Ureter (tissue), 1 donor: ENCODE data around the gene CDKN1C. TPM values are rescaled to one million over a fixed set of nuclear protein-coding genes. Genes with fewer than 3 reads are reported as not detected.

Source experiments
- DNase-seq: peaks from one replicate; pipeline ENCODE4 v3.0.0-alpha.2; 2020; ENCODE audit warnings: low spot score
- total RNA-seq: library from RNA; stranded (reverse); gene quantifications from one replicate; pipeline ENCODE4 v1.2.4, GENCODE V29; 2023
- donor health status: DM: yes; HTN: yes; CAD: no.

CDKN1C gene
- total RNA-seq, 1 donor from 2014 or later, result 21.5 TPM

DNA sequence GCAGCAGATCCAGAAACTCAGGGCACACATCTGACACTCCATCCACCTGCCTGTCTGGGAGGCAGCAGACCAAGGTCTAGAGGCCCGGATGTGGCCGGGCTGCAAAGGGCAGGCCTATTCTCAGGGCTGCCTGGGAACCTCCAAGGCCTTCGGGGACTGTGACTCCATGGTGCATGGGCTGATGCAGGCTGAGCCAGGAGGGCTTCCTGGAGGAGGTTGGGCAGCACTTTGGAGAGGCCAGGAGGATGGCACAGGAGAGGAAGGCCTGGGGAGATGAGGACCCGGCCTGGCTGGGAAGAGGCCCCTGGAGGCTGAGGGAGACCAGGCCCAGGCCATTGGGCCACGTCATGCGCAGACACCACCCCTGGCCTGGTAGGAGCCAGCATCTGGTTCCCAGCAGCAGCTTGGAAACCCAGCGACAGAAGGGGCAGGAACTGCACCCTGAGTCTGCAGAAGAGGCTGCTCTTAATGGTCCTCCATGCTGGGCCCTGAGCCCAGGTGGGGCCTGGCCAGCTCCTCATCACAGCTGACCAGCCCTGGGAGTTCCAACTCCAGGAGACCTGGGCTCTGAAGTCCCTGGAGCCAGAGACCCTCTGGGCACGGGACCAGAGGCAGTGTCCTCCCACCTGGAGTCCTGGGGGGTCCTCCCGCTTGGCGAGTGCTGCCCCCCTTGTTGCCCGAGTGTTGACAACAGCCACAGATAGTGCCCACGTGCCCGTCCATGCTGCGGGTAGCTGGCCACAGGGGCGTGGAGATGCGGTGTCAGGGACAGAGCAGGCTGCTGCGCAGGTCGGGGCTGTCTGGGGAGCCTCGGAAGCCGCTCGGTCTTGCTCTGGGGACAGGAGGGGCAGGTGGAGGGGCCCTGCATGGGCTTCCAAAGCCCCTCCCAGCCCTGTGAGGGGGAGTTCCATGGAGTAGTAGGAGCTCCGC is 38.1 kb upstream of the CDKN1C start:
- no peak for DNase-seq

DNA sequence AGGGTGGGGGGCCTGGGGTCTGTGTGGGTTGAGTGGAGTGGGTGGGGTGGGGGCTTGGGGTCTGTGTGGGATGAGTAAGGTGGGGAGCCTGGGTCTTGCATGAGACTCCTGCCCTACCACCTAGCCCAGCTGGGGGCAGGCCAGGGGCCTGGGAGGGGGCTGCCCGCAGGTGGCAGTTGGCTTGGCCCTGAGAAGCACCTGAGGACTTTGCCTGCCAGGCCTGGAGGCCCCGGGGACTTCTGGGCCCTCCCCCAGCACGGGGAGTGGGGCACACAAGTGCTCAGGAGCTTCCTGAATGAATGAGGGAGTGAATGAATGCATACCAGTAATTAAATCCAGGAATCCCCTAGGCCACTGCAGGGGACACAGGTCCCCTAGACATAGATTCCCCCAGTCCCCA is 37.1 kb upstream of the CDKN1C start:
- no peak for DNase-seq

DNA sequence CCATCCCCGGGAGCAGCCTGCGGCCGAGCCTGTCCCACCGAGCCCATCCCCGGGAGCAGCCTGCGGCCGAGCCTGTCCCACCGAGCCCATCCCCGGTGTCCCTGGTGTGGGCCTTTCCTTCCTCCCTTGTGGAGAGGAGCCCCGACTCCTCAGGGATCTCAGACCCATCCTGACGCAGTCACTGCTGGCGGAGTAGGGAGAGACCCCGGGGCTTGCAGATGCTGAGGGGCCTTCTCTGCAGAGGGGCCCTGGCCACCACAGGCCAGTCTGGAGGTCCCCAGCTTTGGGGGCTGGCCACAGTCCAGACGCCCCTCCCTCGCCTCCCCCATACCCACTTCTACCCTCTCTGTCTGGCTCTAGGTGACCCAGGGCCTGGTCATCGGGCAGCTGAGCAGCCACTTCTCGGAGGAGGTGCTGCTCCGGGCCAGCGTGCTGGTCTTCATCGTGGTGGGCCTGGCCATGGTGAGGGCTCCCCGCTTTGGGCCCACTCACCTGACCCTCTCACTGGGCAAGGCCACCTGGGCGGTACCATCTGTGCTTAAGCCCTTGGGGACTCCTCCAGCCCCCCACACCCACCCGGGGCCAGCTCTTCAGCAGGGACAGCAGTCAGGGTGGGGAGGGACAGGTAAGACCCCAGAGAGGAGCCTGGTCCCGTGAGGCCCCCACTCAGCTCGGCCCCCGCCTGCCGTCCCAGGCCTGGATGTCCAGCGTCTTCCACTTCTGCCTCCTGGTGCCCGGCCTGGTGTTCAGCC is 36.3 kb upstream of the CDKN1C start:
- no peak for DNase-seq

DNA sequence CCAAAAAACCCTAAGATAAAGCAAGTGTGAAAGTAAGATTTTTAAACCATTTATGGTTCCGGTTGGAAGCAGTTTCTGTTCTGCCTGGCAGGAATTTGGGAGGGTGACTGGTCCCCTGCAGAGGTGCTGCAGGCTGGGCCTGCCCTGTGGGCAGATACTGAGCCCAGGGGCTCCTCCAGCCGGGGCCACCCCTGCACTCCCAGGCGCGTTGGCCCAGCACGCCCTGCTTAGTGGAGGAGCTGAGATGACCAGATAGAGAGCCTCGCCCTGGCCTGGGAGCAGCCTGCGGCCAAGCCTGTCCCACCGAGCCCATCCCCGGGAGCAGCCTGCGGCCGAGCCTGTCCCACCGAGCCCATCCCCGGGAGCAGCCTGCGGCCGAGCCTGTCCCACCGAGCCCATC is 35.7 kb upstream of the CDKN1C start:
- DNase-seq, result no peak

DNA sequence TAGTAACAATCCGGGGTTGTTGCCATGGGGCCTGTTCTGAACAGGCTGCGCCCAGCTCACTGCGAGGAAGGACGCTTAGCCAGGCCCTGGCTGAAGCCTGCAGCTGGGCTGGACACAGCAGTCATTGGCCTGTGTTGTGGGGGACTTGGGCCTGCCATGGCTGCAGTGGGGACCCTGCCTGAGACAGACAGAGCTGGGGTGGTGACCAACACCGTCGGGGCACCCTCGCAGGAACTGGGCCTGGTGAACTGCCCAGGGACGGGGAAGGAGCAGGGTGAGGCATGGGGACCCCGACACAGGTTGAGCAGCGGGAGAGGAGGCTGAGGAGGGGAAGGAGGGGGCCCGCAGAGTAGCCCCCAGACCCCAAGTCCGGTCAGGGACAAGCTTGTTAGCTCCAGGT is 34.8 kb upstream of the CDKN1C start:
- no peak for DNase-seq

DNA sequence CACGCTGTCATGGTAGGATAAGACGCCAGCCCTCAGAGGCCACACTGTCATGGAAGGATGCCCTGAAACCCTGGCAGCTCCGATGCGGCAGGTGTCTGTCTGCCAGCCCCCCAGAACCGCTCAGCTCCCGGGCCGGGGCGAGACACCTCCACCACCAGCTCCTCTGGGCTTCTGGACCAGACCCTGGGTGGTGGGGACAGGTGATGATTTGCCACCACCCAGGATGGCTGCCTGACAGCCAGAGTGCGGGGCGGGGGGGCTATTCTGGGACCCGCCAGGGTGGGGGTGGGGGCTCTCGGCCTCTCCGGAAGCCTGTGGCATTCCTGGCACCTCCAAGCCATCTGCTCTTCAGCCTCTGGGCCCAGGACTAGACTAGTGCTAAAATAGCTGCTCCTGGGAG is 34.3 kb upstream of the CDKN1C start:
- DNase-seq, result no peak

DNA sequence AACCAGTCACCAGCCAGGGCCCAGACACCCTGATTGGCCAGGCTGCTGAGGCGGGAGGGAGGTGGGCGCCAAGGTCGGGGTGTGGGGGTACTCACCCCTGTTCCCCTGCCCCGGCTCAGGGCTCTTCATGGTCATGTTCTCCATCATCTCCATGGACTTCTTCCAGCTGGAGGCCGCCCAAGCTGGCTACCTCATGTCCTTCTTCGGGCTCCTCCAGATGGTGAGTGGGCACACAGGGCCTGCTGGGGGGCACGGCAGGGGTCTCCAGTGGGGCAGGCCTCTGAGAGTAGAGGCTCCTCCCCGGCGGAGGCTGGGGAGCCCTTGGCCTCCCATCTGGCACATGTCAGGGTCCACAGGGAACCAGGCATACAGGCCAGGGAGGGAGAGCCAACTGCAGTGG is 33.6 kb upstream of the CDKN1C start:
- no peak for DNase-seq

DNA sequence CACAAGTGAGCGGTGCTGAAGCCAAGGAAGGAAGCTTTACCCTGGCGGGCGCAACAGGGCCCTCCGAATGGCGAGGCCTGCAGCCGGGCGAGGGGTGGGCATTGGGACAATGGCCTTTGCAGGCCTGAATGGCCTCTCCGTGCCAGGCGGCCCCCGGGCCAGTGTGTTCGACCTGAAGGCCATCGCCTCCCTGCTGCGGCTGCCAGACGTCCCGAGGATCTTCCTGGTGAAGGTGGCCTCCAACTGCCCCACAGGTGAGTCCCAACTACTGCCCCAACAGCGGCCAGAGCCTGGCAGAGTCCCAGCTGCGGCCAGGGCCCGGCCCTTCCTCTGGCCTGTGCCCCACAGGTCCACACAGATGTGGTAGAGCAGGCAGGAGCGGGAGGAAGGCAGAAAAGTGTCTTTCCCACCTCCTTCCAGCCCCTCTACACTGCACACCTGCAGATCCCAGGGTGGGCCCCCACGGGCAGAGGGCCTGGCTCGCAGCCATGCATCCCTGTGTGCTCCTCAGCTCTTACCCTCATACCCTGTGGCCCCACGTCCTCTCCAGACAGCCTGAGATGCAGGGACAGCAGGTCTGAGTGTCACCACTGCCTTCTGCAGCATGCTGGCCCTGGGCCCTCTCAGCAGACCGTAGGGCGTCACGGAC is 32.4 kb upstream of the CDKN1C start:
- no peak for DNase-seq

DNA sequence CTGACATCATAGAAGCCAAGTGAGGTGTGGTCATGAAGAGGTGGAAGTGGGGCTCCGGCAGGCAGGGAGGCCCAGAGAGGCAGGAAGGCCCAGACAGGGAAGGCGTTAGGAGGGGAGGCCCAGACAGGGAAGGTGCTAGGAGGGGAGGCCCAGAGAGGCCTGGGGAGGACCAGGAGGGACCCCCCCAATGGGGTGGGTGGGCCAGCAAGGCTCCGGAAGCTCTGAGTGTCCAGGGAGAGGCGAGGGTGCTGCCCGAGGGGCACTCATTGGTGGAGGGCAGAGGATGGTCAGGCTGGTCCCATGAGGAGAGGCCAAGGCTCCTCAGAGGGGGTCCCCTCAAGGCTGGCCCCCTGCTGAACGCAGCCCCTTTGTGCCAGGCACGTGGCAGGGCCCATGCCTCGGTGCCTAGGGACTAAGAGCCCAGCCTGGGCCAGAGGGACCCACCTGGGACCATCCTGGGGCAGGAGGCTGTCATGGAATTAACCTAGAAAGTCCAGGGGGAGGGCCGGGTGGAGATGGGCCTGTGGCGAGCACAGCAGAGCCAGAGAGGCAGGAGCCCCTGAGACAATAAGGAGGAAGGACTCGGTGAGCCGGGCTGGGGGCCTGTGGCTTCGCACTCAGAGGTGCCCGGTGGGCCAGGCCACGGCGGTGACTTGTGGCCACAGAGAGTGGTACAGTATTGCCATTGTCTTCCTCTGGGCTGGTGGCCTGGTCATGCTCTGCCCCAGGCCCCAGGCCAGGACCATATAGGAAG is 31.5 kb upstream of the CDKN1C start:
- no peak for DNase-seq

DNA sequence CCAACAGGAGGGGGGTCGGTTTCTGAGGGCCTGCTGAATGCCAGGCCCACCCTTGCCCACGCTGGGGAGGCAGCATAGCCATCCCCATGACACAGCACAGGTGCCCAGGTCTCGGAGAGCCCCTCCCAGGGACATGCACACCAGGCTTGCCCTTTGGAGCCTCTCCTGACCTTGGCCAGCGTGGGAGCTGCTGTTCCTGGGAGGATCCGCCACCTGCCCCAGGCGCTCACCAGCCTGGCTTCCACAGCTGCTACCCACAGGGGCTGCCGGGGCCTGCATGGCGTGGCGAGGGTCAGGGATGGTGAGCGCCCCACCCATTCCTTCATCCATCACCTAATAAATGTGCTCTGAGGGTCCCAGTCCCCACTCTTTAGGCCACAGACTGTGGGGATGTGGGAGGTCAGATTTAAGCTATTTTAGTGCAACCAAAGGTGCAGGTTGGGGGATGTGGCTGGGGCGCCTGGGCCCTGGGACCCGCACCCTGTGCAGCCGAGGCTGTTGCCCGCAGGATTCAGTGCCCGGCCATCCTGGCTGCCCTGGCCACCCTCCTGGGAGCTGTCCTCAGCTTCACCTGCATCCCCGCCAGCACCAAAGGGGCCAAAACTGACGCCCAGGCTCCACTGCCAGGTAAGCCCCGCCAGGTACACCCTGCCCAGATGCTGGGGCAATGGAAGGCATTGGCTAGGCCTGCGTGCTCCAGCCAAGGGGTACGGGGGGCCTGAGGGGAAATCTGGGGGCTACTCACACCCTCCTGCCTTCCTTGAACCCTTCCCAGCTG is 30.7 kb upstream of the CDKN1C start:
- no peak for DNase-seq

DNA sequence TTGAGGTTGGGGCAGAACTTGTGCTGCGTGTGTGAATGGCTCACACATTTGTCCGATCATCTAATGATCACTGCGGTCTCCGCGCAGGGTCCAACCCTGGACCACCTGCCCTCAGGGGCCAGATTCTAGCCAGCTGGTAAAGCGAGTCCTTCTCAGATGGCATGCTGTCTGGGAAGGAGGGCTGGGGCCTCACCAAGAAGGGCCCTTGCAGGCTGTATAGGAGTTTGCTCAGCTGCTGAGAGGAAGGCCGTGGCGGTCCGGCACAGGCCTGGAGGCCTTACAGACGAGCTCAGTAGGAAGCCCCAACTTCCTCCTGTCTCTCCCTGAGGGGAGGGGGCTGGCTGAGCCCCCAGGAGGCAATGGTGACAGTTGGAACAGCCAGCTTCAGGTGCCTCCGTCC is 29.9 kb upstream of the CDKN1C start:
- DNase-seq, result no peak

DNA sequence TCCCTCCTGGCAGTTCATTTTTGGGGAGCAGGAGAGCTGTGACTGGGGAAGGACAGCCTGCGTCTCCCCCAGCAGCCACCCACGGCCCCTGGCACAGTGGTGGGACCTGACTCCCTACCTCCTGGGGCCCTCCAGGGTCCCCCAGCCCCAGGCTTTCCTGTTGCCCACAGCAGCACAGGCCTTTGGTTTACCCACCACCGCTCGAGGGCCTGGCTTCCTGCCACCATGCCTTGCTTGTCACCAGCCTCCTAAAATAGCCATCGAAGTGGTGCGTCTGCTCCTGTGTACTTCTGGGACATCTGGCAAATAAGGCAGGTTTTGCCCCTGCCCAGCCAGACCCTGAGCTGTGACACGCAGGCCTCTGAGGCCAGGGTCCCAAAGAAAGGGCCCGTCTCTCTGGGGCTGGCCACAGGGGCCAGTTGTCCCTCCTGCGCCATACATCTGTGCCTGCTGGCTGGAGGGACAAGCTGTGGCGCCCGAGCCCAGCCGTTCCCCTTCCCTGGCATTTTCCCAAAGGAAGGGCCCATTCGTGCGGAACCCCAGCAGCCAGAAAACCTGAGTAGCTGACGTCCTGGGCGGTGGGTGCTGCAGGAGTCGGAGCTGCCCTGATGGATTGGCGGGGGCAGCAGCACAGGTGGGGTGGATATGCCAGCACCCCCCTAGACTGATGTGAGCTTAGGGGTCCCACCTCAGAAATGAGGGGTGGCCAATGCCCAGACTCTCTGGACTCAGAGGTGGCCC is 29.1 kb upstream of the CDKN1C start:
- no peak for DNase-seq

DNA sequence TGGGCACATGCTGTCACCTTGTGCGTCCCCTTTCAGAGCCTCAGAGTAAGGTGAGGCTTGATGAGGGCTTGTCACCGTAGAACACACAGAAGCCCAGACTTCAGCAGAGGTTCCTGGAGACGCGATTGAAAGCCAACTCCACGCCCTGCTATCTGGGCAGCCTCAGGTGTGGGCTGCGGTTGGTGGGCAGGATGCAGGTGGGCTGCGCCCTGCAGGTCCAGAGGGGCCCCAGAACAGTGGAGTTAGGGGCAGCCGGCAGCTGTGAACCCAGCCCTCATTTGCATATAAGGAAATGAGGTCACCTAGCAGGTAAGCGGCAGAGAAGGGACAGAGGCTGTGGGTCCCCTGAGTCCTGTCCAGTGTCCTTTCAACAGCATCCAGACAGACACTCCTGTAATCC is 28.2 kb upstream of the CDKN1C start:
- DNase-seq, result no peak

DNA sequence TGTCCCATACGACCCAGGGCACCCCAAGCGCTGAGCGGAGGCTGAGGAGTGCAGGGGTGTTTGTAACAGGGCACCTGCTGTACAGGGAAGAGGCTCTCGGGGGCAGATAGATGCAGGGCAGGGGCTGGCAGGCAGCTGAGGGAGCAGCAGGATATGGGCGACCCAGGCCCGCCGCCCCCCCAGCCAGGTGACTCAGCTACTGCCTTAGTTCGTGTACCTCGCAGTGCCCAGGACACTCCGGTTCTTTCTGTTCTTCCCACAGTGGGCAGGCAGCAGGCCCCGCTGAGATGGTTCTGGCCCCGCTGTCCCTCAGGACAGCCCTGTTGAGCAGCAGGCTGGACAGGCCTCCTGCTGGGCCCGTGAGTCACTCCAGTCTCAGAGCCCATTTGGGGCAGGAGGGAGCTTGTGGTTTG is 27.4 kb upstream of the CDKN1C start:
- DNase-seq, result no peak

DNA sequence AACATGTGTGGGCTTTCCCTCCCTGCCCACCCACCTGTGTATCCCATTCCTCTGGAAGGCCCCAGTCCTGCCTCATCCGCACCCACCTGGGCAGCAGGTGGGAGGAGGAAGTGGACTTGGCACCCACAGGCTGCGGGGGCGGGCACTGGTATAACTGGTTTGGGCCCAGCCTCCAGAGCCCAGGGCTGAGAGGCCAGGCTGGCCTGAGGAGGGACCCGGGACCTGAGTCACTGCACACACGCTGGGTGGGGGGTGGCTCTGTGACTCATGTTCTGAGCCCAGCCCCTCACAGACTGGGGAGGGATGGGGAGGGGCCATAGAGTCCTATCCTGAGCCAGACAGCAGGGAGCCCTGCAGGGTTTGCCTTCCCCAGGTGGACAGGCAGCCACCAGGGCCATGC is 26.9 kb upstream of the CDKN1C start:
- DNase-seq, result peak; percentile 94

DNA sequence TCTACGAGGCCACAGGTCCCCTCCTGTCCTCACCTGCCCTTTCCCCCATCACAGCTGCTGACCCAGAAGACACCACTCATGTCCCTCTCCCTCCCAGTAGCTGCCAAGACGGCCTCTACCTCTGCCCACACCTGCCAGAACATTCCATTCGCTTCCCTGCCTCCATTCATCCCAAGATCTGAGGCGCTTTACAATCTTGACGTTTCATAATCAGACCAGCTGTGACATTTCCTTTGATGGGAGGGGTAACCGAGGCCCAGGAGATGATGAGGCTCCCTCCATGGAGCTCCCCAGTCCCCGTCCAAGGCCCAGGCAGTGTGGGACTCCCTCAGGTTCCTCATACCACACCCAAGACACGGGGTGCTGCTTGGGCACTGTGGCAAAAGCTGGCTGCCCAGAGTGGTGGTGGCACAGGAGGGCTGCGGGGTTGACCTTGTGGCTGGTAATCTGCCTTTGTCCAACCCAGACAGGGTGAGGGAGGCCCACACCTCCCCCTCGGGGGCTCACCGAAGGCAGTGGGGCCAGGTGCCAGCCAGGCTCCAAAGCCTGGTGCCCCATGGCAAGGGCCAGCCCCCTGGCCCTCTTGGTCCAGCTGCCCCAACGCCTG is 26.3 kb upstream of the CDKN1C start:
- no peak for DNase-seq

DNA sequence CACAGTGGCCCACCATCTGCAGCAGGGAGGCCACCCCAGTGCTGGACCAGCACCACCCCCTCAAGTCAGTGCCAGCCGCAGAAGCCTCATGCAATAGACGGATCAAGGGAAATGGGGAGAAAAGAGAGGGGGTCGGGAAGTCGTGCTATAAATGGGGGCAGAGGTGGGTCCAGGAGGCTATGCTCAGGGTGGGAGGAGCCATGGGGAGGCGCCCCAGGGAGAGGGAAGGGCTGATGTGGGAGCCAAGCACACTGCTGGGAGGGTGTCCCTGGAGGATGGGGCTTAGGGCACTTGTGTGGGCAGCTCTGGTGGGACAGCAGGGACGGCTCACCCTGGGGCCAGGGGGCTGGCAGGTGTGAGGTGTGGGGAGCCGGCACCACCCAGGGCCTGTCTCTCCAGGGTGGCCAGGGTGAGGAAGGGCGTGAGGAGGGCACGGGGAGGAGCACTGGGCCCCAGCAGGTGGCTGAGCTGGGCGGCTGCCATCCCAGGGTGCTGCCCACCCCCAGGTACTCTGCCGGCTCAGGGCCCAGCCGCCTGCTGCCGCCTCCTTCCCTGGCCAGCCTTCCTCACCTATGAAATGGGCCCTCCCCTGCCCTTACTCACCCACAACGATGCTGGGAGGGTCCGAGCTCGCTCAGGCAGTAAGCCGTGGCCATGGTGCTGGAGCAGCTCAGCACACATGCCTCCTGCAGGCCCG is 25.7 kb upstream of the CDKN1C start:
- DNase-seq, result no peak

DNA sequence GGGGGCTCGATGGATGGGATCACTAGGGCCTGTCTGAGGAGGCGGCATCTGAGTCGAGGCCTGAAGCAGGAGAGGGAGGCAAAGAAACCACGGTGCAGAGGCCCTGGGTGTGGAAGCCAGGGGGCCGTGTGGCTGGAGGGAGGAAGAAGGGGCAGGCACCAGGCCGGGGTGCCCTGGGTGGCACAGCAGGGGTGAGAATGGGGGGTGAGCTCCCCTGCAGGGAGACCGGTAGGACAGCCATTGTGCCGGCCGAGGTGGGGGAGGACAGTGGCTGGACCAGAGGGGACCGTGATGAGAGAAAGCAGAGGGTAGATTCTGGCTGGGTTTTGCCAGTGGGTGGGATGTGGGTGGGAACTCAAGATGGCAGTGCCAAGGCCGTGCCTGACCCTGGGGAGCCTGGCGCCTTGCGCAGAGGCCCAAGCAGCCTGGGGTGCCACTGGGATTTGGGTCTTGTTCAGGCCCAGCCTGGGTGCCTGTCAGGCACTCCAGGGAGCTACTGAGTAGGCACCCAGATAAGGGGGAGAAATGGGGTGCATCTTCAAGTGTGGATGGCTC is 24.9 kb upstream of the CDKN1C start:
- DNase-seq, result no peak
